ENCODE results near the gene ZFYVE28. TPM values are rescaled to one million over a fixed set of nuclear protein-coding genes. Genes with fewer than 3 reads are reported as not detected.

ZFYVE28 gene
- polyA plus RNA-seq, 1 donor from 2014 or later: 1.0 TPM

DNA sequence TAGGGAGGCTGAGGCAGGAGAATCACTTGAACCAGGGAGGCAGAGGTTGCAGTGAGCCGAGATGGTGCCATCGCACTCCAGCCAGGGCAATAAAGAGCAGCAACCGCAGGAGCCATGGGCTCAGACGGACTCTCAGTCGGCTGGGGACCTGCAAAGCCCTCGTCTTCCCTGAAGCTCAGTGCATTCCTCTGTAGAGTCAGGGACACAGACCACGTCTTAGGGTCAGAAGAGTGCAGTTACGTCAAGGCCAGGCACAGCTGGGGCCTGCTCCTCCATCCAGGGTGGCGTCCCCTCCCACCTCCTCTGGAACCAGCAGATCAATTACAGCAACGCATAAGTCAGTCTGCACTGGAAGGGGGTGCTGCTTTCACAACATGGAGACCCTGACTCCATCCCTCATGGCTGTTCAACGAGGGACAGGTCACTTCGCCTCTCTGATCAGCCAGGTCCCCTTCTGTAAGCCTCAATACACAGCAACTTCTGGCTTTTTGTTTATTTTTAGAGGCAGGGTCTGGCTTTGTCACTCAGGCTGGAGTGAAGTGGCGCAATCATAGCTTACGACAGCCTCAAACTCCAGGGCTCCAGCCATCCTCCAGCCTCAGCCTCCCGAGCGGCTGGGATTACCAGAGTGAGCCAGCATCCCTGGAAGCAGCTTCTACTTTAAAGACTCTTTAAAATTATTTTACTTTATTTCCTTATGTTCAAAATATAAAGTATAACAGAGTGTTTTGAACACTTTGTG is 76.4 kb downstream of the ZFYVE28 start:
- Mint-ChIP-seq H3K4me1 (no peaks in the 10 kb centered on the region), H3K9me3 (peaks cover 0 to 8% (median 3%) of the 10 kb centered on the region in 3 donors), H3K27me3 (peaks cover 2% of the 10 kb centered on the region), H3K4me3 (no peak overlapping the region), H3K27ac (no peak overlapping the region), H3K36me3 (peaks cover 4% of the 10 kb centered on the region)

GRCh38 chr4:2341261-2341841 is 77.1 kb downstream of the ZFYVE28 start:
- no peaks in the 10 kb centered on the region for H3K4me1 Mint-ChIP-seq
- peaks cover 0 to 8% (median 3%) of the 10 kb centered on the region in 3 donors for H3K9me3 Mint-ChIP-seq
- H3K4me3 Mint-ChIP-seq: no peak overlapping the region
- H3K36me3 Mint-ChIP-seq: peaks cover 4% of the 10 kb centered on the region
- no peak overlapping the region for H3K27ac Mint-ChIP-seq
- peaks cover 2% of the 10 kb centered on the region for H3K27me3 Mint-ChIP-seq

- peaks cover 2% of the 10 kb centered on the region for H3K27me3 Mint-ChIP-seq
- H3K4me1 Mint-ChIP-seq: peaks cover 0 to 2% (median 0%) of the 10 kb centered on the region in 3 donors
- H3K27ac Mint-ChIP-seq: no peak overlapping the region
- H3K36me3 Mint-ChIP-seq: peaks cover 4% of the 10 kb centered on the region
- no peak overlapping the region for H3K4me3 Mint-ChIP-seq
- peaks cover 0 to 5% (median 3%) of the 10 kb centered on the region in 3 donors for H3K9me3 Mint-ChIP-seq
Observed at GRCh38 chr4:2340272-2341061, 78.0 kb downstream of the ZFYVE28 start.

GRCh38 chr4:2339458-2340271 is 78.8 kb downstream of the ZFYVE28 start:
- Mint-ChIP-seq H3K36me3 (peaks cover 2% of the 10 kb centered on the region), H3K4me3 (no peak overlapping the region), H3K4me1 (peaks cover 0 to 7% (median 0%) of the 10 kb centered on the region in 3 donors), H3K27ac (no peak overlapping the region), H3K27me3 (peaks cover 2% of the 10 kb centered on the region), H3K9me3 (no peaks in the 10 kb centered on the region)

DNA sequence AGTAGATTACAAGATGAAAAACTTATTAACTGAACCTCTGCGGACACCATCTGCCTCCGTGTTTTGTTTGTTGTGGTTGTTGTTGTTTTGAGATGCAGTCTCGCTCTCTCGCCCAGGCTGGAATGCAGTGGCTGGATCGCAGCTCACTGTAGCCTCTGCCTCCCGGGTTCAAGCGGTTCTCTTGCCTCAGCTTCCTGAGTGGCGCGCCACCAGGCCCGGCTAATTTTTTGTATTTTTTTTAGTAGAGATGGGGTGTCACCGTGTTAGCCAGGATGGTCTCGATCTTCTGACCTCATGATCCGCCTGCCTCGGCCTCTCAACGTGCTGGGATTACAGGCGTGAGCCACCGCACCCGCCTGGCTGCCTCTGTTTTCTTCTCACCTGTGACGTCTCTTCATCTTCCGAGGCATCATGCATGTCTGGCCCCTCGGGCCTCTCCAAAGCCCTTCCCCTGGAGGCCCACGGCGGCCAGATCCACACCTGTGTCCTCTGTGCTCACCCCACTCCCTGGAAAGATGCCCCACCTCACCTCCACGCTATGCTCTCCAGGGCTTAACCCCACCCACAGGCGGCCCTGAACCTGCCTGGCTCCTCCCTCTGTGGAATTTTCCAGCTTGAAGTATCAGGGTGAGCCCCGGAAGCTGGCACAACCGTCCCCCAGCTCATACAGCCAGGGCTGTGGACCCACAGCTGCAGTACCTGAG is 79.5 kb downstream of the ZFYVE28 start:
- Mint-ChIP-seq H3K27ac (no peak overlapping the region), H3K9me3 (no peaks in the 10 kb centered on the region), H3K27me3 (peaks cover 2% of the 10 kb centered on the region), H3K4me1 (peaks cover under 1 to 8% (median 1%) of the 10 kb centered on the region in 3 donors), H3K4me3 (no peak overlapping the region), H3K36me3 (peaks cover 2% of the 10 kb centered on the region)

- H3K27me3 Mint-ChIP-seq: peaks cover 2% of the 10 kb centered on the region
Observed at GRCh38 chr4:2337896-2338295, 80.5 kb downstream of the ZFYVE28 start.

GRCh38 chr4:2337131-2337723 is 81.2 kb downstream of the ZFYVE28 start:
- H3K36me3 Mint-ChIP-seq: no peaks in the 10 kb centered on the region
- peaks cover 5 to 12% (median 7%) of the 10 kb centered on the region in 3 donors for H3K4me1 Mint-ChIP-seq
- H3K4me3 Mint-ChIP-seq: no peak overlapping the region
- no peak overlapping the region for H3K27ac Mint-ChIP-seq
- no peaks in the 10 kb centered on the region for H3K9me3 Mint-ChIP-seq
- no peaks in the 10 kb centered on the region for H3K27me3 Mint-ChIP-seq

More at GRCh38 chr4:2337896-2338295, 80.5 kb downstream of the ZFYVE28 start:
- Mint-ChIP-seq H3K27ac (no peak overlapping the region), H3K4me1 (peaks cover 5 to 12% (median 7%) of the 10 kb centered on the region in 3 donors), H3K9me3 (no peaks in the 10 kb centered on the region), H3K4me3 (no peak overlapping the region), H3K36me3 (peaks cover 2% of the 10 kb centered on the region)

GRCh38 chr4:2336659-2337058 is 81.8 kb downstream of the ZFYVE28 start:
- Mint-ChIP-seq H3K27ac (no peak overlapping the region), H3K27me3 (no peaks in the 10 kb centered on the region), H3K36me3 (no peaks in the 10 kb centered on the region), H3K4me1 (peaks cover 5 to 12% (median 7%) of the 10 kb centered on the region in 3 donors), H3K4me3 (no peak overlapping the region), H3K9me3 (no peaks in the 10 kb centered on the region)

DNA sequence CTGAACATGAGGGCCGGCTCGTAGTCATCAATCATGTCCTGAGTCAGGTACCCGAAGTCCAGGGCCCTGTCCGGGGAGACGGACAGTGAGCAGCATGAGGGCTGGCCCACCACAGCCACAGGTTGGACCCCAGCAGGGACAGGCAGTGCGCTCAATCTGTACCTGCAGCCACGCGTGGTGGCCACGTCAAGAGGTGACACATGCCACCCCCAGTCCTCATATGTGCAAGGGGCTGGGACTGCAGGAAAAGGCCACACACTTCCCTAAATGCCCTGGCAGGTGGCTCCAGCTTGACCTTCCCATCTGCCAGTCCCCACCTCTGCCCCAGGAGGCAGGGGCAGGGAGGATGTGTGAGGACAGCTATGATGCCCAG is 82.7 kb downstream of the ZFYVE28 start:
- H3K36me3 Mint-ChIP-seq: no peaks in the 10 kb centered on the region
- no peak overlapping the region for H3K4me3 Mint-ChIP-seq
- H3K4me1 Mint-ChIP-seq: peaks cover 5 to 12% (median 7%) of the 10 kb centered on the region in 3 donors
- H3K27me3 Mint-ChIP-seq: no peaks in the 10 kb centered on the region
- no peak overlapping the region for H3K27ac Mint-ChIP-seq
- H3K9me3 Mint-ChIP-seq: no peaks in the 10 kb centered on the region

GRCh38 chr4:2334826-2335728 is 83.4 kb downstream of the ZFYVE28 start:
- Mint-ChIP-seq H3K36me3 (no peaks in the 10 kb centered on the region), H3K4me1 (peaks cover 5 to 12% (median 7%) of the 10 kb centered on the region in 3 donors), H3K4me3 (no peak overlapping the region), H3K9me3 (no peaks in the 10 kb centered on the region), H3K27me3 (no peaks in the 10 kb centered on the region), H3K27ac (peak overlapping the region in 1 of 3 donors; percentile 73)

DNA sequence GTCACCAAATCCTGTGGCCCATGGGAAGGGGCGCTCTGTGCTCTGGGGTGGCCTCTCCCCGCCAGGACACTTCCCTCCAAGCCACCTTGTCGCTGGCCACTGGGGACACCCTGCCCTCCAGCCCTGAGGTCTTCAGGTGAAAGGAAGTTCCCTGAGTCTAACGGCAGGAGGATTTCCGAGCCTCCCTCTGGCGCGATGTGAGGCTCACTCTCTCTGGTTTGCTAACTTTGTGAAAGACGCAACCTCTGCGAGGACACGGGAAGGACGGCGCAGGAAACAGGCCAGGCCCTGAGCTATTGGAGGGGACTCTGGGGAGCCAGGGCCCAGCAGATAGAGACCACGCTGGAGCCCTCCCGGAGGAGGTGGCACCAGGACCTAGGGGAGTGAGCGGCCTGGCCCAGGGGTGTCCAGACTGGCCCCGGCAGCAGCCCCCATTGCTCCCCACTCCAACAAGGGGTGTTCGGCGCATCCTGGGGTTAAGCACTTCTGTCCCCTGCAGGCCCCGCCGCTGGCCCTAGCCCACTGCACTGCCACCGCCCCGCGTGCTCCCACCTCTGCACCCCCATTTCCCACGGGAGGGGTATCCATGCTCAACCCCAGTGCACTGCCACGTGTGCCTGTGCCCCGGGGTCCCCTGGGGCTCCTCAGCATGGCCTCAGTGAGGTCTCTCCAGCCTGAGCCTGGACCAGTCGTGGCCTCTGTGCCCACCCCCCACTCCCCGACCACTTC is 84.4 kb downstream of the ZFYVE28 start:
- Mint-ChIP-seq H3K4me3 (peak overlapping the region in 2 of 4 donors; percentile 3 to 43), H3K27ac (peak overlapping the region in 1 of 3 donors; percentile 78)

GRCh38 chr4:2333356-2333841 is 85.0 kb downstream of the ZFYVE28 start:
- Mint-ChIP-seq H3K4me1 (peaks cover 5 to 13% (median 7%) of the 10 kb centered on the region in 3 donors), H3K27ac (peak overlapping the region in 2 of 3 donors; percentile 76 to 78), H3K36me3 (no peaks in the 10 kb centered on the region), H3K4me3 (peak overlapping the region; percentile 3 to 84 (median 38)), H3K27me3 (no peaks in the 10 kb centered on the region), H3K9me3 (peaks cover 0 to 6% (median 0%) of the 10 kb centered on the region in 3 donors)

More for the DNA sequence above, 84.4 kb downstream of the ZFYVE28 start:
- Mint-ChIP-seq H3K9me3 (peaks cover 0 to 2% (median 0%) of the 10 kb centered on the region in 3 donors), H3K36me3 (no peaks in the 10 kb centered on the region), H3K4me1 (peaks cover 5 to 13% (median 7%) of the 10 kb centered on the region in 3 donors), H3K27me3 (no peaks in the 10 kb centered on the region)
